Measurements from ENCODE around the gene RTP3. TPM values are rescaled to one million over a fixed set of nuclear protein-coding genes. Genes with fewer than 3 reads are reported as not detected.
"Not testable (repeated sequence)": the region's sequence is repeated elsewhere in the genome, so short reads cannot be mapped to it uniquely, and the experiment has no call there.

Gene RTP3
- total RNA-seq, 1 donor from 2014 or later, result not detected

- intact Hi-C loops (cut with micrococcal nuclease), result no loop called here
Measured at GRCh38 chr3:46542801-46543201, 45.0 kb downstream of the RTP3 start.

GRCh38 chr3:46544771-46545503 lies 47.2 kb downstream of the RTP3 start:
- intact Hi-C loops (cut with micrococcal nuclease), result no loop called here

- intact Hi-C loops (cut with micrococcal nuclease), result no loop called here
Measured at GRCh38 chr3:46545818-46546630, 48.2 kb downstream of the RTP3 start.

DNA sequence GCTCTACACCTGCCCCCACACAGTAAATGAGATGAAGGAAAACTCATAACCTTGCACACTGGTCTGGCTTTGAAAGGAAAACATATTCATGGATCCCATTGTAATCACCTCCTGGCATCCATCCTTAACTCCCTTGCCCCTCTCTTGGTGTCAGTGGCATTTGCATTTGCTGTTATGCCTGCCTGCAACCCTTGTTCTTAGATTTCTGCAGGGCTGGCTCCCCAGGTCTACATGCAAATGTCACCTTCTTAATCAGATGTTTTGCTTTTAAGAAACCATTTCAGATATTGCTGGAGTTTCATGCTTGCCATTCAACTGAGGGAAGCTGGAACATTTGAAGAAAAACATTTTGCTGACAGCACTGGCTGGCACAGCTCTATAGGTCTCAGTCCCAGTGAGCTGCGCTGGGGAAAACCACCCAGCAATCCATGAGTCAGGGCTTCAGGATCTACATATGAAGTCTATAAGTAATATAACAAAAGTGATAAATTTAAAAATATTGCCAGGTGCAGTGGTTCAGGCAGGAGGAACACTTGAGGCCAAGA lies 49.2 kb downstream of the RTP3 start:
- intact Hi-C loops (cut with micrococcal nuclease), result no loop called here

GRCh38 chr3:46548611-46549010 lies 50.8 kb downstream of the RTP3 start:
- intact Hi-C loops (cut with micrococcal nuclease), result not testable (repeated sequence)

DNA sequence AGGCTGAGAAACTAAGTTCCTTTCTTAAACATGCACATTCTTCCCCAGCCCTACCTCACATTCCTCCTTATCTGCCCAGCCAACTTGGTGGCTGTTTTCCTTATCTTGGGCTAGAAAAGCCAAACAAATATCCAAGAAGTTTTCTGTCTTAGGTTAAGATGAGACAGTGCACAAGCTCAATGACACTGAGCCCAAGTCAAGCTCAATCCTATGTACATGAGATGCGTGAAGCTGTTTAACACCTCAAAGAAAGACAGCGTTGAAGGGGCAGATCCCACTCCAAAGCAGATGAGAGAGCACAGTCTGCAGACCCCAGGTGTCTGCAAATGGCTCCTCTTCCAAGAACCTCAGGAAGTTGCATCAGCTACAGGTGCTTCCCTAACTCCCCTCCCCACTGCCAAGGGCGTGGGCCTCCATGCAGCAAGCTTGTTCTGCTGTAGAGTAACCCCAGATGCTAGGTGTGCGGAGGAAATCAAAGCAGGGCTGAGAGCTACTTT lies 51.7 kb downstream of the RTP3 start:
- intact Hi-C loops (cut with micrococcal nuclease), result no loop called here

DNA sequence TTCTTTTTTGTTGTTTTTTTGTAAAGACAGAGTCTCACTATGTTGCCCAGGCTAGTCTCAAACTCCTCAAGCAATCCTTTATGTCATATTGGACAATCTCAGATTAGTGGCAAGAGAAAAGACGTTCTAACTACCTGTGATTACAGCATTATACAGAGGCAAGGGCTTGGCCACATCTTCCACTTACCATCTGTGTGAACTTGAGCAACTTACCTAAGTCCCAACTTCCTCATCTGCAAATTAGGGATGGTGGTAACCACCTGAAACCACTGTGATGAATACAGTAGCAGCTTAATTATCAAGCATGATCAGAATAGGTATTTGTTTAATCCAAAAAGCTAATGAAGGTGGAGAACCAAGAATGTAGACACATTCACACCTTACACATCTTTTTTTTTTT lies 52.2 kb downstream of the RTP3 start:
- intact Hi-C loops (cut with micrococcal nuclease), result no loop called here

Other genes starting within 250 kb of the RTP3 start
- 19.8 and 19.9 TPM in 2 replicates for gene CCR2, start 143.9 kb upstream of the RTP3 start, total RNA-seq
- gene CCR5, start 127.0 kb upstream of the RTP3 start, total RNA-seq, result 8.9 TPM in 2 replicates
- 3.5 and 4.1 TPM in 2 replicates for gene CCRL2, start 90.7 kb upstream of the RTP3 start, total RNA-seq
- gene LTF, start 33.1 kb upstream of the RTP3 start, total RNA-seq, result not detected in 2 replicates
- gene LRRC2, start 68.3 kb downstream of the RTP3 start, total RNA-seq, result 0.09 TPM in 1 of 2 replicates, not detected in the other
- gene FAM240A, start 114.5 kb downstream of the RTP3 start, total RNA-seq, result not detected in 2 replicates
- gene ALS2CL, start 195.7 kb downstream of the RTP3 start, total RNA-seq, result 3.2 and 3.5 TPM in 2 replicates
- gene TMIE, start 203.4 kb downstream of the RTP3 start, total RNA-seq, result 0.23 TPM in 1 of 2 replicates, not detected in the other
- not detected in 2 replicates for gene PRSS50, start 219.9 kb downstream of the RTP3 start, total RNA-seq

All from T-helper 2 cell treated with Interferon-gamma antibody and Interleukin-4, amounts not matched to agents 100 ng/mL and 5 ng/mL, for 36 hours (primary cell).